IMR-90 (cell line): ENCODE data around the gene HYKK. TPM values are rescaled to one million over a fixed set of nuclear protein-coding genes. Genes with fewer than 3 reads are reported as not detected.

Source experiments
- ATAC-seq: fragments of 200-7000 bp; cut with Tn5 transposase; 2 replicates; pipeline ENCODE4 v1.9.1; 2020; ENCODE audit warnings: low read depth, mild to moderate bottlenecking, moderate library complexity
- BruUV-seq: library from RNA; stranded (reverse); fragments of 400-500 nt; replicated peaks from 2 replicates; lab custom pipeline; 2021; lab: Mats Ljungman, UMichigan
- CTCF ChIA-PET: fragments of 300-600 bp; formaldehyde crosslinking; extraction: SDS; loops from one replicate; lab custom pipeline; 2021; ENCODE audit warnings: antibody characterized with exemption; lab: Yijun Ruan, JAX
- POLR2A ChIA-PET: fragments of 300-600 bp; sonication (Branson Sonifier 250); formaldehyde crosslinking; loops from one replicate; lab custom pipeline; 2022; ENCODE audit warnings: antibody characterized with exemption; ENCODE audit not compliant: unreplicated experiment; lab: Charles Lee
- DNase-seq: peaks from one replicate; pipeline ENCODE4 v3.0.0; 2013
- H2AFZ ChIP-seq: replicated peaks from 2 replicates; pipeline ENCODE3; 2013; ENCODE audit warnings: low read length, mild to moderate bottlenecking; ENCODE audit not compliant: poor library complexity
- H2AK5ac ChIP-seq: 2 replicates; pipeline ENCODE4 v1.6.1; 2013; ENCODE audit warnings: low read depth, low read length, inconsistent platforms
- H2AK9ac ChIP-seq: replicated peaks from 2 replicates; pipeline ENCODE3; 2013; ENCODE audit warnings: mild to moderate bottlenecking, low read depth, low read length, moderate library complexity; ENCODE audit not compliant: poor library complexity
- H2BK120ac ChIP-seq: 2 replicates; pipeline ENCODE4 v1.6.1; 2013; ENCODE audit warnings: low read depth, low read length, inconsistent platforms
- H2BK15ac ChIP-seq: 3 replicates; pipeline ENCODE4 v1.6.1; 2013; ENCODE audit warnings: low read depth, low read length, inconsistent platforms
- H2BK20ac ChIP-seq: 2 replicates; pipeline ENCODE4 v1.6.1; 2013; ENCODE audit warnings: low read depth, mild to moderate bottlenecking, inconsistent platforms, low read length, moderate library complexity
- H2BK5ac ChIP-seq: 2 replicates; pipeline ENCODE4 v1.6.1; 2013; ENCODE audit warnings: mild to moderate bottlenecking, low read depth, low read length, inconsistent platforms; ENCODE audit not compliant: poor library complexity, severe bottlenecking
- H3K14ac ChIP-seq: replicated peaks from 2 replicates; pipeline ENCODE4 v1.6.1; 2013; ENCODE audit warnings: low read depth, low read length, inconsistent platforms
- H3K18ac ChIP-seq: 2 replicates; pipeline ENCODE4 v1.6.1; 2013; ENCODE audit warnings: low read depth, low read length, control low read depth
- H3K23ac ChIP-seq: 2 replicates; pipeline ENCODE4 v1.6.1; 2013; ENCODE audit warnings: low read depth, low read length, inconsistent platforms
- H3K27ac ChIP-seq: 2 replicates; pipeline ENCODE4 v1.5.1; 2013; ENCODE audit warnings: mild to moderate bottlenecking, control low read depth, low read length; ENCODE audit not compliant: insufficient read depth
- H3K27me3 ChIP-seq: 2 replicates; pipeline ENCODE4 v1.6.1; 2013; ENCODE audit warnings: low read length; ENCODE audit not compliant: control insufficient read depth, insufficient read depth
- H3K36me3 ChIP-seq: 2 replicates; pipeline ENCODE4 v1.6.1; 2013; ENCODE audit warnings: low read length, mixed read lengths; ENCODE audit not compliant: control insufficient read depth, insufficient read depth
- H3K4ac ChIP-seq: 2 replicates; pipeline ENCODE4 v1.6.1; 2013; ENCODE audit warnings: low read depth, low read length, inconsistent platforms
- H3K4me1 ChIP-seq: 2 replicates; pipeline ENCODE4 v1.6.1; 2013; ENCODE audit warnings: low read length, mixed read lengths; ENCODE audit not compliant: control insufficient read depth, insufficient read depth
- H3K4me2 ChIP-seq: 2 replicates; pipeline ENCODE4 v1.6.1; 2013; ENCODE audit warnings: low read depth, mild to moderate bottlenecking, control low read depth, low read length, moderate library complexity
- H3K4me3 ChIP-seq: 2 replicates; pipeline ENCODE4 v1.5.1; 2013; ENCODE audit warnings: low read depth, mild to moderate bottlenecking, control low read depth, low read length, moderate library complexity; ENCODE audit not compliant: insufficient read depth
- H3K56ac ChIP-seq: 2 replicates; pipeline ENCODE4 v1.6.1; 2013; ENCODE audit warnings: low read length, inconsistent platforms; ENCODE audit not compliant: insufficient read depth; ENCODE audit errors: extremely low read depth
- H3K79me1 ChIP-seq, 2 experiments: 2 replicates each; pipeline ENCODE4 v1.6.1; 2013; ENCODE audit warnings: low read length in 2 of 2, inconsistent platforms in 1 of 2, low read depth in 1 of 2
- H3K9ac ChIP-seq: 2 replicates; pipeline ENCODE4 v1.6.1; 2013; ENCODE audit warnings: low read depth, low read length, control low read depth
- H3K9me1 ChIP-seq: 2 replicates; pipeline ENCODE4 v1.6.1; 2013; ENCODE audit warnings: low read length, inconsistent platforms; ENCODE audit not compliant: insufficient read depth
- H3K9me3 ChIP-seq: 2 replicates; pipeline ENCODE4 v1.6.1; 2013; ENCODE audit warnings: low read length; ENCODE audit not compliant: control insufficient read depth, insufficient read depth
- H4K20me1 ChIP-seq: 2 replicates; pipeline ENCODE4 v1.6.1; 2013; ENCODE audit warnings: low read length, inconsistent platforms; ENCODE audit not compliant: insufficient read depth
- H4K5ac ChIP-seq: 2 replicates; pipeline ENCODE4 v1.6.1; 2013; ENCODE audit warnings: mild to moderate bottlenecking, low read depth, low read length, control low read depth
- H4K8ac ChIP-seq, 2 experiments: 2 replicates each; pipeline ENCODE4 v1.6.1; 2013; ENCODE audit warnings: low read depth in 2 of 2, low read length in 2 of 2, control low read depth in 1 of 2, inconsistent platforms in 1 of 2
- H4K91ac ChIP-seq: 2 replicates; pipeline ENCODE4 v1.6.1; 2013; ENCODE audit warnings: low read depth, low read length, inconsistent platforms; ENCODE audit not compliant: insufficient read depth
- CEBPB ChIP-seq: IDR thresholded peaks from 2 replicates; pipeline ENCODE4 v1.6.1; 2012; ENCODE audit warnings: low read depth, low read length, improper control_type of control experiment
- CHD1 ChIP-seq: IDR thresholded peaks from 2 replicates; pipeline ENCODE4 v1.6.1; 2012; ENCODE audit warnings: low read depth, low read length, improper control_type of control experiment
- FOS ChIP-seq: fragments of 150-350 bp; IDR thresholded peaks from 2 replicates; pipeline ENCODE4 v1.6.1; 2016; ENCODE audit warnings: low read depth, low read length
- MAFK ChIP-seq: IDR thresholded peaks from 2 replicates; pipeline ENCODE4 v1.6.1; 2012; ENCODE audit warnings: low read depth, low read length, improper control_type of control experiment
- MAZ ChIP-seq: IDR thresholded peaks from 2 replicates; pipeline ENCODE4 v1.6.1; 2012; ENCODE audit warnings: low read depth, mild to moderate bottlenecking, low read length, improper control_type of control experiment, moderate library complexity, borderline replicate concordance
- MXI1 ChIP-seq: IDR thresholded peaks from 2 replicates; pipeline ENCODE4 v1.6.1; 2012; ENCODE audit warnings: low read depth, mild to moderate bottlenecking, low read length, moderate library complexity, borderline replicate concordance
- POLR2A ChIP-seq: IDR thresholded peaks from 2 replicates; pipeline ENCODE4 v1.6.1; 2012; ENCODE audit warnings: mild to moderate bottlenecking, low read depth, low read length
- RAD21 ChIP-seq: IDR thresholded peaks from 2 replicates; pipeline ENCODE4 v1.6.1; 2012; ENCODE audit warnings: low read length, improper control_type of control experiment
- RFX5 ChIP-seq: IDR thresholded peaks from 2 replicates; pipeline ENCODE4 v1.8.0; 2012; ENCODE audit warnings: low read depth, mild to moderate bottlenecking, low read length, moderate library complexity
- SMC3 ChIP-seq: fragments of 150-350 bp; IDR thresholded peaks from 2 replicates; pipeline ENCODE4 v1.6.1; 2016; ENCODE audit warnings: low read depth, mild to moderate bottlenecking, antibody characterized with exemption, low read length, moderate library complexity
- USF2 ChIP-seq: fragments of 150-350 bp; IDR thresholded peaks from 2 replicates; pipeline ENCODE4 v1.6.1; 2017; ENCODE audit warnings: mild to moderate bottlenecking, antibody characterized with exemption, low read length, low read depth
- WGBS, 2 experiments: methylation state at CpG; one replicate each; pipeline versions ENCODE4 v1.1.5 to v1.1.7; 2013; ENCODE audit warnings: missing lambda C conversion rate in 2 of 2; ENCODE audit not compliant: insufficient read length in 1 of 2; ENCODE audit errors: extremely low coverage in 2 of 2; 5-methylcytosine and 5-hydroxymethylcytosine counted together
- dilution Hi-C: fragments of 300-500 bp; cut with HindIII; formaldehyde crosslinking; loops from one replicate; pipeline ENCODE4 v1.14.3; 2018; ENCODE audit warnings: low sequenced_read_pairs; ENCODE audit not compliant: unreplicated experiment
- in situ Hi-C: fragments of 300-500 bp; cut with MboI; formaldehyde crosslinking; loops from 3 replicates; pipeline ENCODE4 v1.14.3; 2019; ENCODE audit warnings: low sequenced_read_pairs, inconsistent platforms, mixed read lengths
- intact Hi-C: fragments of 100-400 bp; cut with micrococcal nuclease; formaldehyde crosslinking; loops from 2 replicates; pipeline ENCODE4 v1.10.0; 2022
- polyA plus RNA-seq, 3 experiments: library from polyadenylated mRNA; depleted of rRNA; stranded (reverse); fragments of >200 nt; gene quantifications; 2 replicates each; pipeline ENCODE4 v1.2.3, GENCODE V29; 2012; ENCODE audit warnings: low replicate concordance in 1 of 3
- total RNA-seq: library from RNA; depleted of rRNA; stranded (reverse); fragments of >200 nt; gene quantifications from 2 replicates; pipeline ENCODE4 v1.2.3, GENCODE V29; 2012
- TF ChIP-seq, protein P1 (sequence below): fragments of 150-350 bp; IDR thresholded peaks from 2 replicates; pipeline ENCODE4 v1.6.1; 2016; ENCODE audit warnings: low read depth, mild to moderate bottlenecking, low read length, moderate library complexity, borderline replicate concordance
- TF ChIP-seq, protein P2 (sequence below): conservative IDR thresholded peaks from 2 replicates; pipeline ENCODE4 v1.5.1; 2012; ENCODE audit warnings: mild to moderate bottlenecking, low read depth, low read length, improper control_type of control experiment

Gene HYKK
- total and polyA plus RNA-seq, 2 of the 4 experiments (the other 2 are of a cell fraction), result 3.8 to 5.6 TPM

GRCh38 chr15:78479650-78480049 is 27.7 kb upstream of the HYKK start:
- Histone ChIP-seq H3K4me1 (no peaks in the 10 kb centered on the region), H2AK9ac (no peak overlapping the region), H3K4me3 (no peak overlapping the region), H2AFZ (no peak overlapping the region), H4K91ac (no peak overlapping the region), H3K9me1 (no peaks in the 10 kb centered on the region), H4K8ac (no peak overlapping the region), H3K9ac (no peak overlapping the region), H3K14ac (no peak overlapping the region), H3K79me1 (peaks cover 3 to 4% of the 10 kb centered on the region in 2 experiments; a peak in 2 of 4 replicates), H3K4me2 (no peak overlapping the region), H4K20me1 (no peaks in the 10 kb centered on the region), H3K56ac (no peak overlapping the region), H2BK15ac (no peak overlapping the region), H3K4ac (no peak overlapping the region), H2BK120ac (no peak overlapping the region), H2BK5ac (no peak overlapping the region), H3K23ac (no peak overlapping the region), H3K27me3 (no peaks in the 10 kb centered on the region), H3K27ac (no peak overlapping the region), H2BK20ac (no peak overlapping the region), H3K36me3 (peaks cover 45% of the 10 kb centered on the region), H3K9me3 (no peaks in the 10 kb centered on the region), H2AK5ac (no peak overlapping the region), H4K5ac (no peak overlapping the region), H3K18ac (no peak overlapping the region)
- intact Hi-C loops, result loop anchor here (5.0 kb wide), 1 partner anchor 42 kb away; the partner anchor contains the start of gene IREB2
- CTCF ChIA-PET, result interaction anchor here (0.6 kb wide), 2 partner anchors 14 to 48 kb away, joined by 6 to 7 read pairs; no protein-coding TSS in a partner anchor
- ATAC-seq (no peak), DNase-seq (no peak)
- POLR2A ChIA-PET, result no interaction called here
- TF ChIP-seq, protein P1, sequence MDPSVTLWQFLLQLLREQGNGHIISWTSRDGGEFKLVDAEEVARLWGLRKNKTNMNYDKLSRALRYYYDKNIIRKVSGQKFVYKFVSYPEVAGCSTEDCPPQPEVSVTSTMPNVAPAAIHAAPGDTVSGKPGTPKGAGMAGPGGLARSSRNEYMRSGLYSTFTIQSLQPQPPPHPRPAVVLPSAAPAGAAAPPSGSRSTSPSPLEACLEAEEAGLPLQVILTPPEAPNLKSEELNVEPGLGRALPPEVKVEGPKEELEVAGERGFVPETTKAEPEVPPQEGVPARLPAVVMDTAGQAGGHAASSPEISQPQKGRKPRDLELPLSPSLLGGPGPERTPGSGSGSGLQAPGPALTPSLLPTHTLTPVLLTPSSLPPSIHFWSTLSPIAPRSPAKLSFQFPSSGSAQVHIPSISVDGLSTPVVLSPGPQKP, result no peak
- no peak for TF ChIP-seq MAFK
- TF ChIP-seq USF2, result no peak
- TF ChIP-seq, protein P2, sequence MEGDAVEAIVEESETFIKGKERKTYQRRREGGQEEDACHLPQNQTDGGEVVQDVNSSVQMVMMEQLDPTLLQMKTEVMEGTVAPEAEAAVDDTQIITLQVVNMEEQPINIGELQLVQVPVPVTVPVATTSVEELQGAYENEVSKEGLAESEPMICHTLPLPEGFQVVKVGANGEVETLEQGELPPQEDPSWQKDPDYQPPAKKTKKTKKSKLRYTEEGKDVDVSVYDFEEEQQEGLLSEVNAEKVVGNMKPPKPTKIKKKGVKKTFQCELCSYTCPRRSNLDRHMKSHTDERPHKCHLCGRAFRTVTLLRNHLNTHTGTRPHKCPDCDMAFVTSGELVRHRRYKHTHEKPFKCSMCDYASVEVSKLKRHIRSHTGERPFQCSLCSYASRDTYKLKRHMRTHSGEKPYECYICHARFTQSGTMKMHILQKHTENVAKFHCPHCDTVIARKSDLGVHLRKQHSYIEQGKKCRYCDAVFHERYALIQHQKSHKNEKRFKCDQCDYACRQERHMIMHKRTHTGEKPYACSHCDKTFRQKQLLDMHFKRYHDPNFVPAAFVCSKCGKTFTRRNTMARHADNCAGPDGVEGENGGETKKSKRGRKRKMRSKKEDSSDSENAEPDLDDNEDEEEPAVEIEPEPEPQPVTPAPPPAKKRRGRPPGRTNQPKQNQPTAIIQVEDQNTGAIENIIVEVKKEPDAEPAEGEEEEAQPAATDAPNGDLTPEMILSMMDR, result no peak
- TF ChIP-seq FOS, result no peak
- no peak for TF ChIP-seq CEBPB
- TF ChIP-seq CHD1, result no peak
- TF ChIP-seq SMC3, result no peak
- no peak for TF ChIP-seq RAD21
- no peak for TF ChIP-seq MAZ
- no peak for TF ChIP-seq MXI1
- TF ChIP-seq POLR2A, result no peak
- TF ChIP-seq RFX5, result no peak
- BruUV-seq, result no TSS peak
- WGBS, 2 experiments, result no CpG with 5 or more reads among the region's 3 CpGs
- dilution Hi-C loops, result no loop called here
- in situ Hi-C loops, result no loop called here
